ENCODE data around the gene CUX1.

DNA sequence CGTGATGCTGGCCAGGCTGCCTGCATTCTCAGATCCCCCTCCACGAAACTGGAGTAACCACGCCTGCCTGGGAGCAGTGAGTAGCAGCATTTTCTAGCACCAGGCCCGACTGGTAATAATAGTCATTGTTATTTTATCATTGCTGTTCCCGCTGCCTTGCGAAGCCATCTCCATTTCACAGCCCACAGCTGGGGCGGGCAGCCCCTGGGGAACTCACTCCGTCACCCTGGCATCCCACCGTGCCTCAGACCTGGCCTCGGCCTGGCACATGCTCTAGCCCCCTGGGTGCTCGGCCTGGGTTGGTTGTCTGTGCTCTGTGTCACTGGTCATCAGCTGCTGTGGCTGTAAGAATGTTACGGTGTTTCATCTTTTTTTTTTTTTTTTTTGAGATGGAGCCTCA lies 411.5 kb downstream of the CUX1 start:
- TF ChIP-seq CTCF (conservative IDR thresholded peaks at IDR 0.05 in 1 of 2, IDR thresholded peaks at IDR 0.05 in 1 of 2; ENCODE audit: low read depth in 1 of 2, low read length in 2 of 2) (no peak), EZH2 (IDR thresholded peaks at IDR 0.05; ENCODE audit: low read length, missing control alignments) (no peak)

Data from fibroblast of lung (primary cell).